Heart left ventricle (tissue), 13 donors: ENCODE results near the gene DHX38.
A peak's percentile ranks its signal among the peaks of the same experiment; 100 is the strongest.

Source experiments
- CTCF ChIP-seq, 12 donors: fragments of 200-600 bp; sonication (generic) in 4 of 12; IDR thresholded peaks; one replicate each; pipeline versions ENCODE4 v1.5.0 to v1.8.0; 2018 to 2022; ENCODE audit warnings: antibody characterized with exemption in 12 of 12, mild to moderate bottlenecking in 5 of 12
- POLR2A ChIP-seq, 2 donors: fragments of 450-650 bp; IDR thresholded peaks; one replicate each; pipeline ENCODE4 v1.6.1; 2017; ENCODE audit warnings: antibody characterized with exemption in 2 of 2, mild to moderate bottlenecking in 2 of 2, moderate library complexity in 2 of 2
- donor health status: ischemic (EF 13 %, LVEDD 7.1; RV severe dilation, severe dysfunction).
- donor health status: DM: no; HTN: yes; CAD: no.
- donor health status: DM: no; HTN: no; CAD: no.
- donor health status: ischemic (EF 25% LVEDD 6.9; RV normal size, moderate dysfunction).
- donor health status: ischemic (EF 25% LVEDD 5.7; RV mildly dilated, moderate dysfunction).
- donor health status: ischemic (EF 35%, LVEDD 5.7; RV mildly dilated, moderate dysfunction).
- donor health status: nonischemic (EF 11% LVEDD 7.7; RV severe dilation, severe dysfunction).
- donor health status: DM: yes; HTN: yes; CAD: no.
- donor health status: PGD.
- donor health status: ischemic (EF 29% LVEDD 5.4; RV normal size, mild dysfunction).
- donor health status: nonischemic (EF 23%, LVEDD 6.1; RV moderate dilation, normal function).

- TF ChIP-seq CTCF (IDR thresholded peaks at IDR 0.05) (peak; percentile 38 to 67 (median 54)), POLR2A (IDR thresholded peaks at IDR 0.05) (no peak)
These were observed 26.9 kb upstream of the DHX38 start for GRCh38 chr16:72066747-72067146.
